ENCODE data around the gene IDNK. TPM values are rescaled to one million over a fixed set of nuclear protein-coding genes. Genes with fewer than 3 reads are reported as not detected.
"Not testable (repeated sequence)": the region's sequence is repeated elsewhere in the genome, so short reads cannot be mapped to it uniquely, and the experiment has no call there.

IDNK gene
- 1 to 10 TPM; 3.4 to 3.5 TPM for total RNA-seq
- long read RNA-seq, partial matches to known transcripts: 0 of 1 reads
- long read RNA-seq, other reads (novel, unspliced or antisense): 1 of 1 reads

- ATAC-seq: peak; percentile 91 to 95
- intact Hi-C loops (cut with DNase I): loop anchor here (5.0 to 10.0 kb wide), 2 partner anchors 292 to 294 kb away; no protein-coding TSS in a partner anchor
- DNase-seq: peak; percentile 75
Observed at GRCh38 chr9:83622939-83623678, at the start of gene IDNK. TSS of gene IDNK (plus strand) at chr9:83623143. CDS start at chr9:83623172, 29 bp downstream.

DNA sequence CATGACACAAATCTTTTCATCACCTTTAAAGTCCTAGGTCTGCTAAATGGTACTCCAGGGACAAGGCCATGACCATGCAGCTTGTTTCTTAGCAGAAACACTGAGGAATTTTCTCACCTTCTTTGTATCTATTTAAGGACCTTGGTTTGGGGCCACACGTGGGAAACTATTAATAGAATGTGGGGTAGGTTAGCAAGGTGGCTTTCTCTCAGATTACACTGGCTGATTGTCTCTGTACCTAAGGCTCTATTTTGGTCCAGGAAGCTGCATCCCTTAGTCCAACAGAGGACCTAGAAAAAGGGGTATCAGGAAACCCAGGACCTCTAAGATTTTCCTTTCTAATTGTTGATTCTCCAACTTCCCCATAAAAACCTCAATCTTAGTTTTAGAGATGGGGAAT lies 48.5 kb upstream of the IDNK start:
- ATAC-seq: no peak

GRCh38 chr9:83582029-83582428 lies 40.9 kb upstream of the IDNK start:
- intact Hi-C loops (cut with DNase I): no loop called here
- ATAC-seq: peak in 1 of 2 donors; percentile 77
- DNase-seq: no peak

More for the DNA sequence above, 48.5 kb upstream of the IDNK start:
- intact Hi-C loops (cut with DNase I): no loop called here
- DNase-seq: no peak

DNA sequence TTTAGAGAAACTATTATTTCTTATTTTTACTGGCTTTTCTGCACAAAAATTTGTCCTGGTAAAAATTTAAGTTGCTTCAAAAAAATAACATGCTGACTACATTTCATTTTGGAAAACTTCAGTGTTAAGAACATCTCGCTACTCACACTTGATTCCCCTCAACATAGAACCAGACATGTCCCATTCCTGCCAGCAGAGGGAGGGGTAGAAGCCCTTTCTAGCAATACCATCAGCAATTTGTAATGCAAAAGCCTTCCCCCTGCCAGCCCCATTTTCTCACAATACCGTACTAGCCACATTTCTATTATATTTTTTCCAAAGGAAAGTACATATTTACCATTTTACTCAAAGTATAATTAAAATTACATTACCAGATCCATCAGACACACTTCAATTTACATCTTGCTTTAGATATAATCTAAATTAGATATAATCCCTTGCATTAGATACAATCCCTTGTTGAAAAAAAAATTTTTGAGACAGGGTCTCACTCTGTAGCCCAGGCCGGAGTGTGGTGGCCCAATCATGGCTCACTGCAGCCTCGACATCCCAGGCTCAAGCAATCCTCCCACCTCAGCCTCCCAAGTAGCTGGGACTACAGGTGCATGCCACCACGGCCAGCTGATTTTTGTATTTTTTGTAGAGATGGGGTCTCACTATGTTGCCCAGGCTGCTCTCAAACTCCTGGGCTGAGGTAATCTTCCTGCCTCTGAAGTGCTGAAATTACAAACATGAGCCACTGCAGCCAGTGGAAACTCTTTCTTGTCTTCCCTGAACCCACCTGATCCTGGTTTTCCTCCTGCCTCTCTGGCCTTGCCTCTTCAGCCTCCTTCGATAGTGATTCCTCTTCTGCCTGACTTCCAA lies 39.6 kb upstream of the IDNK start:
- peak; percentile 49 for DNase-seq

DNA sequence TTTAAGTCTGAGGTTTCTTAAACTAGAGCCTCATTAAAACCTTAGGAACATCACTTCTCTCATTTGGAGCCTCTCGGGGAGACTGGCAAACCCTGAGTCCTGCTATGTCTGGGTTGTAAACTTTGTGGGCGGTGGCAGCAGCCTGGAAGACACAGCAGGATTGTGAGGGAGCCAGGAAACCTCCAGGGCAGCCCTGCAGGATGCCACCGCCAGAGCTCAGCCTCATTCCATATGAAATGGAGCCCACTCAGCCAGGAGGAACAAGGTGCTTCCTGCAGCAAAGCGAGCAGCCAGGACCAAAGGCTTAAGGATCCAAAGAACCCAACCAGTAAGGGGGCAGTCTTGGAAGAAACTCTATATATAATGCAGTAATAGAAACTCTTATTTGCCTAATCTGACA lies 37.9 kb upstream of the IDNK start:
- ATAC-seq (no peak), DNase-seq (no peak)
- intact Hi-C loops (cut with DNase I): no loop called here

More for the DNA sequence above, 39.6 kb upstream of the IDNK start:
- peak; percentile 80 to 86 for ATAC-seq
- intact Hi-C loops (cut with DNase I): no loop called here

- DNase-seq: no peak
- peak in 1 of 2 donors; percentile 55 for ATAC-seq
- intact Hi-C loops (cut with DNase I): no loop called here
Observed at GRCh38 chr9:83588256-83588655, 34.7 kb upstream of the IDNK start.

DNA sequence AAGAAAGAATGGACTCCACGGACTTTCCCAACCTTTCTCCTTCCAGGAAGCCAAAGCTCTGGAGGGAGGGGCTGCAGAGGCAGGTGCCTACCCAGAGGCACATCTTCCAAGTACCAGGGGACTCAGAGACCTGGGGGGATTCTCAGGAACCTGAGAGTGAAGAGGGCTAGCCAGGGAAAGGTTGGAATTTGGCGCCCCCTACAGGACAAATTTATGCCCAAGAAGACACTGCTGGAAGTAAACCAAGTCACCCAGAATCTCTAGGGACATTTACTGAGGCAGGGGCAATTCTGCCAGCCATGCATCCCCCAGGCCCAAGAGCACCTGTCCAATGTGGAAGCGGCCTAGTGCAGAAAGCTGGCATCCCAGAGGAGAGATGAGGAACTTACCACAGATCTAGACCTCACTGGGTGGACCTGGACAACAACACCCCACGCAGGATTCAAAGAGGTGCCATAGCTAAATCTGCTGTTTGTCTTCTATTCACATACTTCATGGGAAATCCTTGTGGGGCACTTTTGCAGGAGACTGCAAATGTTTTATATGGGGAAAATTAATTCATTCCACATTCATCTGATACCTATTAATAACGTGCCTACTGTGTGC lies 25.9 kb upstream of the IDNK start:
- ATAC-seq (peak; percentile 27 to 38), DNase-seq (no peak)
- intact Hi-C loops (cut with DNase I): loop anchor here in 1 of 2 donors (10.0 kb wide), 1 partner anchor 262 kb away; no protein-coding TSS in a partner anchor

- ATAC-seq: peak; percentile 58 to 88
Observed at GRCh38 chr9:83598487-83598886, 24.5 kb upstream of the IDNK start.

GRCh38 chr9:83599071-83599470 lies 23.9 kb upstream of the IDNK start:
- DNase-seq: no peak
- intact Hi-C loops (cut with DNase I): loop anchor here in 1 of 2 donors (10.0 kb wide), 1 partner anchor 264 kb away; no protein-coding TSS in a partner anchor
- ATAC-seq: no peak

More at GRCh38 chr9:83598487-83598886, 24.5 kb upstream of the IDNK start:
- DNase-seq: no peak
- intact Hi-C loops (cut with DNase I): loop anchor here in 1 of 2 donors (10.0 kb wide), 1 partner anchor 264 kb away; no protein-coding TSS in a partner anchor

- DNase-seq: no peak
- no peak for ATAC-seq
- intact Hi-C loops (cut with DNase I): no loop called here
Observed at GRCh38 chr9:83601463-83601862, 21.5 kb upstream of the IDNK start.

DNA sequence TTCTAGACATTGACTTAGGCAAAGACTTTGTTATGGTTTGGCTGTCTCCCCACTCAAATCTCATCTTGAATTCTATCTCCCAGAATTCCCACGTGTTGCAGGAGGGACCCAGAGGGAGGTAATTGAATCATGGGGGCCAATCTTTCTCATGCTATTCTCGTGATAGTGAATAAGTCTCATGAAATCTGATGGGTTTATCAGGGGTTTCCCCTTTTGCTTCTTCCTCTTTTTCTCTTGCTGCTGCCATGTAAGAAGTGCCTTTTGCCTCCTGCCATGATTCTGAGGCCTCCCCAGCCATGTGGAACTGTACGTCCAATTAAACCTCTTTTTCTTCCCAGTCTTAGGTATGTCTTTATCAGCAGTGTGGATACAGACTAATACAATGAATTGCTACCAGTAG lies 15.3 kb upstream of the IDNK start:
- DNase-seq; ATAC-seq; intact Hi-C loops (cut with DNase I): not testable (repeated sequence)

GRCh38 chr9:83613298-83613697 lies 9.6 kb upstream of the IDNK start:
- ATAC-seq; DNase-seq; intact Hi-C loops (cut with DNase I): not testable (repeated sequence)

- ATAC-seq (no peak), DNase-seq (no peak)
- intact Hi-C loops (cut with DNase I): no loop called here
Observed at GRCh38 chr9:83617299-83617698, 5.6 kb upstream of the IDNK start.

- ATAC-seq: peak in 1 of 2 donors; percentile 10
- peak; percentile 29 for DNase-seq
- intact Hi-C loops (cut with DNase I): loop anchor here (5.0 to 10.0 kb wide), 2 partner anchors 294 to 296 kb away; no protein-coding TSS in a partner anchor
Observed at GRCh38 chr9:83620841-83621636, 1.9 kb upstream of the IDNK start.

DNA sequence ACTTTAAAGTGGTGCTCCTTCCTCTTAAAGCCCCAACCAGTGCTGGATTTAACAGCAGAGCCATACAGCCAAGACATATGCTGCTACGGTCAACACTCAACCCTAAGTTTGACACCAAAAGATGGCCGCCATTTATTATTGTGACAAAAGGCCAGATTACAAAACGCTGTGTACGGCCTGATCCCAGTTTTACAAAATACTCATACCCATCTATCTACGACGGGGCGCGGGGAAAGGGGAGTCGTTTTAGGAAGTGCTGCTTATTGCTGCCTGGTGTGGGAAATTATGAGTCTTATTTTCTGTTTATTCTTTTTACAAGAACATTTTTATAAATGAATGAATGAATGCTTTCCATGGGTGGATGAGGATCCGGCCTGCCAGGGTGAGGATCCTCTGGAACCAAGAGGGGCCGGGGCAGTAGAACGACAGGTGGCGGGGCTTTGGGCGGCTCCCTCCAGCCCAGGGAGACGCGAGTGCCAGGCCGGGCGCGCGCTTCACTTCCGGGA lies 457 bp upstream of the IDNK start:
- no peak for ATAC-seq
- intact Hi-C loops (cut with DNase I): loop anchor here (5.0 to 10.0 kb wide), 2 partner anchors 292 to 295 kb away; no protein-coding TSS in a partner anchor
- peak; percentile 78 for DNase-seq

- ATAC-seq: peak; percentile 7 to 13
- intact Hi-C loops (cut with DNase I): loop anchor here (5.0 to 10.0 kb wide), 2 partner anchors 291 to 294 kb away; no protein-coding TSS in a partner anchor
- DNase-seq: no peak
Observed at GRCh38 chr9:83623679-83624076, 735 bp downstream of the IDNK start.

- intact Hi-C loops (cut with DNase I): loop anchor here in 1 of 2 donors (10.0 kb wide), 1 partner anchor 290 kb away; no protein-coding TSS in a partner anchor
- ATAC-seq: no peak
- DNase-seq: no peak
Observed at GRCh38 chr9:83625178-83625577, 2.2 kb downstream of the IDNK start.

DNA sequence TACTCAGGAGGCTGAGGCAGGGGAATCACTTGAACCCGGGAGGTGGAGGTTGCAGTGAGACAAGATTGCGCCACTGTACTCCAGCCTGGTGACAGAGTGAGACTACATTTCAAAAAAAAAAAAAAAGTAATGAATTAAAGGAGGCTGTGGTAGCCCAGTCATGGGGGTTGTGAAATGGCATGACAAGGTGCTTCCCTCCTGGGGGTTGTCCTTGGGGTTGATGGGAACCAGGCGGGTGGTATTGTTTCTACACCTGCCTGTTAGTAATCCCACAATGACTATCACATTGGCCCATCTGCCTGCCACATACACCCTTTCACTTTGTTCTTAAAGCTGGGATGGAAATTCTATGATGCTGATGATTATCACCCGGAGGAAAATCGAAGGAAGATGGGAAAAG lies 5.6 kb downstream of the IDNK start:
- DNase-seq (no peak), ATAC-seq (no peak)
- intact Hi-C loops (cut with DNase I): loop anchor here in 1 of 2 donors (10.0 kb wide), 1 partner anchor 286 kb away; no protein-coding TSS in a partner anchor

Measured in left cardiac atrium (tissue), 4 donors.